Stimulated activated CD8-positive, alpha-beta memory T cell treated with anti-CD3 and anti-CD28 coated beads, Interleukin-4, amount 100 ng/mL, for 24 hours (primary cell): ENCODE measurements around the gene FGL2.
"Not testable (repeated sequence)": the region's sequence is repeated elsewhere in the genome, so short reads cannot be mapped to it uniquely, and the experiment has no call there.

Source experiments
- DNase-seq: peaks from one replicate; pipeline ENCODE4 v3.0.0-alpha.2; 2020; ENCODE audit warnings: low read depth

The FGL2 gene

DNA sequence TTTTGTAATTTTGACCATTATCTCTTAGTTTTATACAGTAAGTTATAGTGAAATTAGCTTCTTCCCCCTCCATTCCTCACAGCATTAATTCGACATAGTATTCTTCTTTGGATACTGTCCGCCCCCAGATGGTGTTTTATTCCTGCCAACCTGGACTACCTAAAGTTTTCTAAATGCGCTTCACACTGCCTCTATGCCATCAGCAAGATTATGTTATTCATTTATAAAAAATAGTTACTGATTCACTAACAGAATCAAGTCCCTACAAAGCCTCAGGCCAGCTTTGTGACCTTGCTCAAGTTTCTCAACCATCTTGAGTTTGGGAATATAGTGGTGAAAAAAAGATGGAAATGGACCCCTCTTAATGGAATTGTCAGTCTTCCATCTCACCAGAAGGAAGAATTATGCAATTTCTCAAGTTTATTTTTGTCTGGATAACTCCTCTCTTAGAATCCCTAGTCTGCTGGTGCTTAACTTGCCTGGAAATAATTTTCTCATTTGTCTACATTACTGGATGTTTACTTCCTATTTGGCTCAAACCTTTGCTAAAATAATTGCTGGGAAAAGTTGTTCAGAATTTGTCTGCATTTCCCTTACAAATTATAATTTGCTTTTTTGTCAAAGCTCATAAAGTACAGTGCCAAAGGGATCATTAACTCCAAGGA, 16.7 kb upstream of the FGL2 start:
- DNase-seq: no peak

DNA sequence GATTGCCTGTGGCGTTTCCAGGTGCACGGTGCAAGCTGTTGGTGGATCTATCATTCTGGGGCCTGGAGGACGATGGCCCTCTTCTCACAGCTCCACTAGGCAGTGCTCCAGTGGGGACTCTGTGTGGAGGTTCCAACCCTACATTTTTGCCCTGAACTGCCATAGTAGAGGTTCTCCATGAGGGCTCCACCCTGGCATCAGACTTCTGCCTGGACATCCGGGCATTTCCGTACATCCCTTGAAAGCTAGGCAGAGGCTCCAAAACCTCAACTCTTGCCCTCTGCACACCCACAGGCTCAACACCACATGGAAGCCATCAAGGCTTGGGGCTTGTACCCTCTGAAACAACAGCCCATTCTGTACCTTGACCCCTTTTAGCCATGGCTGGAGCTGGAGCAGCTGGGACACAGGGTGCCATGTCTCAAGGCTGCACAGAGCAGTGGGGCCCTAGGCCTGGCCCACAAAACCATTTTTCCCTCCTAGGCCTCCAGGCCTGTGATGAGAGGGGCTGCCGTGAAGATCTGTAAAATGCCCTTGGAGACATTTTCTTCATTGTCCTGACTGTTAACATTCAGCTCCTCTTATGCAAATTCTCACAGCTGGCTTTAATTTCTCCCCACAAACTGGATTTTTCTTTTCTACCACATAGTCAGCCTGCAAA, 10.0 kb upstream of the FGL2 start:
- no peak for DNase-seq

DNA sequence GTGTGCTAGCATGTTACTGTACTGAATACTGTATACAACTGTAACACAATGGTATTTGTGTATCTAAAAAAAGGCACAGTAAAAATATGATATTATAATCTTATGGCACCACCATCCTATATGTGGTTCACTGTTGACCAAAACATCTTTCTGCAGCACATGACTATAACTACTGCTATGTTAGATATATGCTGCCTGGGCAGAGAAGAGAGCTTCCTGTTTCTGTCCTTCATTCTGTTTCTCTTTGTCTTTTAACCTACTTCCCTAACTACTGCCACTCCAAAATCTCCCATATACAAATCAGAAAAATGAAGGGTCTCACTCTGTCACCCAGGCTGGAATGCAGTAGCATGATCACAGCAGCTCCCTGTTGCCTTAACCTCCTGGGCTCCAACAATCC, 8.8 kb upstream of the FGL2 start:
- no peak for DNase-seq

DNA sequence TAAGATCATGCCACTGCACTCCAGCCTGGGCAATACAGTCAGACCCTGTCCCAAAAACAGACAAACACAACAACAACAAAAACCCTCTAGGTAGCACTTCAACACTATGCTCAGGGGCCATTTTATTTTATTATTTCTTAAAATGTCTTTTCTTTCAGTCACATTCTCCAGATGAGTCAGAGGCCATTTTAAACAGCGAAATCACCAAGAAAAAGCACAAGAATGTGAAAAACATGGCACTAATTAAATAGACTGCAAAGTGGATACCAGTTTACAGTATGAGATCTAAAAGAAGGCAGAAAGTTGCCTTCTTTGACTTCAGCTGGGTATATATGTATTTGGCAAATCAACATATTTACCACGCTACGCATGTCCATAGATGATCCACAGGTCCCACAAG, 6.1 kb upstream of the FGL2 start:
- DNase-seq: no peak

DNA sequence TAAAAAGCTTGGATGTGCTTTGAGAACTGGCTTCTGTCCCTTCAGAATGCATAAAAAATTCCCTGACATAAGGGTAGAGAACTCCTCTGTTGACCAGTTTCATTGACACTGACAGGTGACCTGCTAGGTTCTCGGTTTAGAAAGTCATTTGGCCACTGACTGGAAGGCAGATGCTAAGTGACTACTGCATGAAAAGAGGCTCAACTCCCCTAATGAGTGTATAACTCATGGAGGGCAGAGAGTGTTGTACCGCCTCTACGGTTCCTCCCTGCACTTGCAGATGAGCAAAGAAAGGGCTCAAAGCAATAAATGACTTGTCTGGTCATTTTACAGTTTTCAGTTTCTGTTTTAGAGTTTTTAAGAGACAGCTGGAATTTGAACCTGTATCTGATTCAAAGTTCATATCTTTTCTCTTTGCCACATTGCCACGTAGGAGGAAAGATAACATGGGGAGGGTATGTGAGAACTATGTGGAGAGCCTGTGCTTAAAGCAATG, 2.9 kb upstream of the FGL2 start:
- no peak for DNase-seq

DNA sequence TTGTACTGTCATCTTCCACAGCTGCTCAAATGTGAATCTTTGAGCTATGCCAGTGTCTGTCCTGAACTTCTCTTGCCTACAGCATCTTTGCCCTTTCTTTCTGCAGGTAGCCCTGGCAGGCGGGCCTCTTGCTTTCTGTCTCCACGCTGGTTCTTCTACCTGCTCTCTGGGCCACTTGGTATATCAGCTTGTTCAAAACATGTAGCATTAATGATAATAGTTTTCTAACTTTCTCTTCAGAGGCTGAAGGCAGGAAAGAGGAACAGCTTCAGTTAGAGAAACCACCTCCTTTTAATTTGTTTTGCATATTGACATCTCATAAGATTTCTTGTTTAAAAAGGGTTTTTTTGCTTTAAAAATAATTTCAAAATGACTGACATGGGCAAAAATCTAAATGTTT, 923 bp upstream of the FGL2 start:
- DNase-seq: no peak

DNA sequence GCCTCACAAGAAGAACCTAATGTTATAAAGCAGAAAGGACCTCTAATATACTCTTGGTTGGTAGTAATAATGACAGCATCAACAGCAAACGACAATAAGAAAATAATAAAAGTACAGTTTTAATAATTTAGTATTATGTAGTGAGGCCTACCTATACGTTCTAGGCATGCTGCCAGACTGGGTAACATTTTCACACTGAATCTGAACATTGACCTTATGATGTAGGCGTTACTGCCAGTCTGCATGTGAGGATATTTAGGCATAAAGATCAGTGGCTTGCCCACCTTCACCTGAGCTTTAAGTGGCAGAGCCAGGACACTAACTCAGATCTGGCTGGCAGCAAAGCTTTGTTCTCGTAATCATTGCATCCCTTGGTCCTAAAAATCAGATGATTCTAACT, 2.5 kb downstream of the FGL2 start:
- no peak for DNase-seq

DNA sequence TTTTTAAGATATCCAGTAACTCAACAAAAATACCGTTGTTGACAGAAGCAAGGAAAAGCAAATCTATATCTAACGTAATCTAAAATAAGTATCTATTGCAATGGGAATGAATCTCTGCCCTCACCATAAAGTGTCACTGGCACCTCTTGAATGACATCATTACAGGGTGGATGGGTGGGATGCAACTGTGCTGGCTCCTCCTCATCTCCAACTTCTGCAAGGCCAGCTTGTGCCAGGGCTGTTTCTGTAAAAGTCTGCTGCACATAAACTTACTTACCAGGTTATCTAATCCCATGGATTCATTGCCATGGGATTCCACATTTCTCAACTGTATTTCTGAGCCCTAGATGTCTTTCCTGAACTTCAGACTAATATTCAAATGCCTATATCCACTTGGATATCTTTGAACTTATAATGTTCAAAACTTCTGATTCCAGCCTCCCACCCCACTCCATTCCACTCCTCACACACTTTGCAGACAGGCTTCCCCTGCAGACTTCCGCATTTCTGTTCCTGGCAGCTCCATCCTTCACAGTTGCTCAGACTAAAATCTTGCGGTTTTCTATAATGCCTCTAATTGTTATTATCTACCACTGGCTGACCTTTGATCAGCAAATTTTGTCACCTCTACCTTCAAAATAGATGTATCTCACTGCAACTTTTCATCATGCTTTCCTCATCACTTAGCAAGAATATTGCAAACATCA, 10.7 kb downstream of the FGL2 start:
- no peak for DNase-seq

DNA sequence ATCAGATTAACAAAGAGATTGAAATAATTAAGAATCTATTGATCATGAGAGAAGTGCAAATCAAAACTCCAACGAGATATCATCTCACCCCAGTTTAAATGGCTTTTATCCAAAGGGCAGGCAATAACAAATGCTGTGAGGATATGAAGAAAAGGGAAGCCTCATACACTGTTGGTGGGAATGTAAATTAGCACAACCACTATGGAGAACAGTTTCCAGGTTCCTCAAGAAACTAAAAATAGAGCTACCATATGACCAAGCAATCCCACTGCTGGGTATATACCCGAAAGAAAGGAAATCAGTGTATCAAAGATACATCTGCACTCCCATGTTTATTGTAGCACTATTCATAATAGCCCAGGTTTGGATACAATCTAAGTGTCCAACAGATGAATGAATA, 13.8 kb downstream of the FGL2 start:
- DNase-seq: no peak

DNA sequence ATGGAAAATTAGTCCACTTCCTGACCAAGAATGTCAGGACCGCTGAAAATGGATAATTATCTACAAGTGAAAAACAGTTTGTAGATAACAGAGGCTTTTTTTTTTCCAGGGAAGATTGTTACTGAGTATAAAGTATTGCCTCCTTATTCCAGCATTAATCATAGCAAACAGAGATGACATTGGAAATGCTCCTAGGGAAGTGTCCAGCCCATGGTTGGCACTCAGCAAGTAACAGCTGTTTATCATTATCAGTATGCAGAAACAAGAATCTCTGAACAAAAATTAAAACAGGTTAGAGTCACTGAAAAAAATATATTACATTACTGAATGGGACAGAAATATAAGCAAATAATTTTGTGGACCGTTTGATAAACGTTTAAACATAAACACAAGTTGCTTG, 14.6 kb downstream of the FGL2 start:
- DNase-seq: no peak

DNA sequence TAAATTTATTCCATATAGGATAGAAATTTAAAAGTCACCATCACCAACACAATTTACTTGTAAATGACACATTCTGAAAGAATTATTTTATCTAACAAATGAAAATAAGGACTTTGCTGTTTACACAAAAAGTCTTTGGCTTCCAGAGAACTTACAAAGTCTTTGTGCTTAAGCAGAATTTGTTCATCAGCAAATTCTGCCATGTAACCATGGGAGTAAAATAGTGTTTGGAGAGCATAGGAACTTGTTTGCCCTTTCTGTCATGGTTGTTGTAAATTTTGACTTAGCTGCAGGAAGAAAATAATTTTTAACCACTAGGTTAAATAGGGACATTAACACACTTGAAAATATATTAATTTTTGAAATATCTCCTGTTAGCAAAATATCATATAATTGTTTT, 15.2 kb downstream of the FGL2 start:
- DNase-seq: no peak

DNA sequence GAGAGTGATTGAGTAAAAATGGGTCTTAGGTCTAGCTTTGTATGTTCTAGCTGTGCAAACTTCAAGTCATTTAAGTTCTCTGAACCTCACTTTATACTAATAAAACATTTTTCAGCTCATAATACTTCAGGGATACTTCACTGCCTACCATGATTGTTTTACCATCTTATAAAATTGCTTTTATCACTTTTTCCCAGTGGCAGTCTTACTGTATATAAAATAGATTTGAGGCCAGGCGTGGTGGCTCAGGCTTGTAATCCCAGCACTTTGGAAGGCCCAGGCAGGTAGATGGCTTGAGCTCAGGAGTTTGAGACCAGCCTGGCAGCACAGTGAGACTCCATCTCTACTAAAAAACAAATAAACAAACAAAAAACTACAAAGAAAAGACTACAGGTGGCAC, 17.4 kb downstream of the FGL2 start:
- no peak for DNase-seq

DNA sequence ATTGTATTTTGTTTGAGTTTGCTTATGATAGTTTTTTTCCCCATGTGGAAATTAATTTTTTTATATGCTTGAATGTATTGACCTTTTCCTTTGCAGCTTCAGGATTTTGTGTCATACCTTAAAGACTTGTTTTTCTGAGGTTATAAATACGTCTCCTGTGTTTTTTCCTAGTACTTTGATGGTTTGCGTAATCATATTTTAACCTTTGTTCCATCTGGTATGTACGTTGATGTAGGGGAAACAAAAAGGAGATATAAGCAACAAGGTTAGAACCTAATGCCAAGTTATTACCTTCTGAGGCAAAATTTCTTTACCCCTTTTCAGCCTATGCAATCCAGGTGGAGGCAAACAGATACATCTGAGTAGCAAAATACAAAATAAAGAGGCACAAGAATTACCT, 17.9 kb downstream of the FGL2 start:
- DNase-seq: no peak

DNA sequence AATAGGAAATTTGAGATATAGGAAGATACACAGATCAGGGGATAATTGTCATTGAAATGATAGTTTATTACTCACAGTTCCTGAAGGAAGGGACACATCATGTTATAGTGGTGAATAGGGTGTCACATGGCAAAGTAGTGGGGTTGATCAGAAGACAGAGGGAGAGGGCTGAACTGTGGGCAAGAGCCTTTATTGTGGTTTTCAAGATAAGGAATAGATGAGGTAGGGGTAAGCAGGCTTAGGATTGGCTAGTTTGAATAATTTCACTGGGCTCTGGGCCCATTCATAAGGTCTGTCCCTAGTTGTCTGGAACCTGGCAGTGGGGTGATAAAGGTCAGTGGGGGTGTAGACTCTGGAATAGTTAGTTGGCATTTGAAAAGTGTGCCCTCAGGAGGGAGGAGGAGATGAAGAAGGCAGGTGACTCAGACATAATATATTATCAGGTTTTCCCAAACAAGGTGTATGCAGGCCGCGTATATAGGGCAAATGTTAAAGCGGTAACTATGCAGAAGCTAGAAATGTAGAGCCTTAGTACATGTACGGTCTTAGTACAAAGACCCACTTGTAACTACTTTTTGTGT, 18.5 kb downstream of the FGL2 start:
- no peak for DNase-seq

DNA sequence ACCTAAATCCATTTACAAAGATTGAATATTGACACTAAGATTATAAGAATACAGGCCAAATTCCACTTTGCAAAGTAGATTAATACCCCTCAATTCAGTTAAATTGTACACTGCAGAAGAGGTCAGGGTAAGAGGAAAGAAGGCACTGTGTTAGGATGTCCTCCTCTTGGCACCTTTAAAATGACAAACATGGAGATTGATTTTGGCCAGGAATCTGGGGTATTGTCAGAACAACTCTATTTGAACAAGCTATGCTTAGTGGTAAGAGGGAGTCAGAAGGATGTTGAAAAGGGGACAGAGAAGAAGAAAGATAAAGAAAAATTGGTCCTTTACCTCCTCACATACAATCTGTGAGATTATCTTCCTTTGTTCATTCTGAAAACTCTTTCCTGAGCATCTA, 21.6 kb downstream of the FGL2 start:
- not testable (repeated sequence) for DNase-seq

DNA sequence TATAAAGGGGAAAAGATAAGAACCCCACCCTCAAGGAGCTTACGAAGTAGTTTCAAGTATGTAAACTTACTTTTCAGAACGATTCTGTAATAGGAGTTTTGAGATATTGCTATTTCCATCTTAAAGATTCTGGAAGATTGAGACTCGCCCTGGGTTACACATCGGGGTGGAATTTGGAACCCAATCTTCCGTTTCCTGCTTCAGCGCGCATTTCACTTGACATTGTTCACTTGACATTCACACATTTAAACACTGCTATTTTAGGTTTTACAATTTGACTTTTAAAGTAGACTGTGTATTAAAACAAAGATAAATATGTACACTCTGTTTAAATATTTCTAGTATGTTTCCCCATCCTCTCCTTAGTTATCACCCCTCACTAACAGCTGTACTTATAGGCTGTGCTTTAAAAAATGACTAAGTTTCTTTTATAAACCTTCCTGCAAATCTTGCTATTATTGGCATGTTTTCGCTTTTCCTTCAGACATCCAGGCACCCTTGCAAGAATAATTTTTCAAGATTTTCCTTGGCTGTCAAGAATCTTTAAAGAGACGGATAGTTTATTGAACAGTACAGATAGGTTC, 22.2 kb downstream of the FGL2 start:
- not testable (repeated sequence) for DNase-seq

DNA sequence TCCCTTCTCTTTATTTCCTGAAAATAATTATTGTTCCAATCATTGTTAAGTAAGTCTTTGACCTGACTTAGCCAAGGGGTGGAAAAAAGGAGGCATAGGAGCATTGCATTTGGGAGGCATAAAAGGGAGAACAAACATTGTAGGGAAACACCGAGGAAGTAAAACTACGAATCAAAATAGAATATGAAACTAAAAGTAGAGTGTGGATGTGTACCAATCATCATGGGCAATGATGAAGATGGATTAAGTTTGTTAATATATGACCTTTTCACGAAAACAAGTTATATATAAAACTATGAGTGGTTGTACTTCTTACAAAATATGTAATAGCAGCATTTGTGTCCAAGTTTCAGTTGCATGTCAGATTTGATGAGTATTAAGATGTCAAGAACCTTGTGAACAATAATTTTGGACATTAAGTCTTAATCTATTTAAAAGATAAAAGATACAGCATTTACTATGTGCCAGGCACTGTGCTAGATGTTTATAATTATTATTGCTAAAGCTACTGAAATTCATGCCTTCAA, 24.3 kb downstream of the FGL2 start:
- DNase-seq: not testable (repeated sequence)

DNA sequence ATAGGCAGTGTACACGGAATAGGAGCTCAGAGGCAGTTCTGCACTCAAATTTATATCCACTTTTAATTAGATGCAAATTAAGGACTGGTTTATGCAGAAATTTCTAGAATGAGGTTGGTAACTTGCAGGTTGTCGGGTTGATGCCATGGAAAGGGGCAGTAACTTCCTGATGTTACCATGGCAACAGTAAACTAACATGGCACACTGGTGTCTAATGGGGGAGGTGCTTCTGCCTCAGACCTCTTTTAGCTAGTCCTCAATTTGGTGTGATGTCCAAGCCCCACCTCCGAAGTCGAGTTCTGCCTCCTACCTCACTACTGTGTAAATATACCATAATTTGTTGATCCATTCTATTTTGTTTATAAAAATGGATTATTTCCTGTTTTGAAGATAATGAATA, 25.2 kb downstream of the FGL2 start:
- not testable (repeated sequence) for DNase-seq

DNA sequence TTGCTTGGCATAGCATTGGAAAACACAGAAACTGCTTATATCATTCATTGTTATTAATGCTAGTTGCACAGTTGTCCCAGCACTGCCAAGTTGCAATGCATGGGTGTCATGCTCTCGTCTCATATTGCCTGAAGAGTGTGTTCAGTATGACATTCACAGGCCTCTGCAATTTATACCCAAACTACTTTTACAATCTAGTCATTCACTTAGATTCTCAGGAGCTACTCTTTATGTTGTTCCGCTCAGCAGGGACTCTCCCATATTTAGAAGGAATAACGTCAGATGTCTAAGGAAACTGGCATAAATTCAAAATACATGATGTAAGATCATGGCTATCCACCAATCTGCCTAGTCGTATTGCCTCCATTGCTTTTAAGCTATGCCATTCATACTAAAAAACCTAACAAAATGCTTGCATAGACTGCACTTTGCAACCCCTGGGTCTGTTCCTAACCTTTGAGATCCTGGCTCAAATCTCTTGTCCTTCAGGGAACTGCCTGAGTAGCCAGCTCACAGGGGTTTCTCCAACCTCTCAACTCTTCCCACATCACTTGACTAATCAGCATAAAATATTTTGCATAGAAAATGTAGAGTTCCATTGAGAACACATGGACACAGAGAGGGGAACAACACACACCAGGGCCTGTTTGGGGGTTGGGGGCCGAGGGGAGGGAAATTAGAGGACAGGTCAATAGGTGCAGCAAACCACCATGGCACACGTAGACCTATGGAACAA, 27.0 kb downstream of the FGL2 start:
- not testable (repeated sequence) for DNase-seq

DNA sequence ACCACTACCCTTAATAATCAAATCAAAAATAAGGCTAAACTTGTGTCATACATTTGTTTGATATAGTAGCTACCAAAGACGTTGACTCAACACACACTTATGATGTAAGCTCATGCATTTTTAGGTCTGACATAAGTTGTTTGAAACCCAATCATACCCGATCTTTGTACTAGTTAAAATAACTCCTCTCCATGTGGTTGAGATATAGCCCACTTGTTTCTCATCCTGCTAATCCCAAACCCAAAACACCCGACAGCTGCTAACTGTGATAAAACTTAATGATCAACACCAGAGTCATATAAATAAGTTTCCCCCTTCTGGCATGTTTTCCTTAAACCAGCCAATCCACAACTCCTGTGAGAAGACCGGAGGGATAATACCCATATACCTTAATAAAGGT, 28.5 kb downstream of the FGL2 start:
- DNase-seq: not testable (repeated sequence)

DNA sequence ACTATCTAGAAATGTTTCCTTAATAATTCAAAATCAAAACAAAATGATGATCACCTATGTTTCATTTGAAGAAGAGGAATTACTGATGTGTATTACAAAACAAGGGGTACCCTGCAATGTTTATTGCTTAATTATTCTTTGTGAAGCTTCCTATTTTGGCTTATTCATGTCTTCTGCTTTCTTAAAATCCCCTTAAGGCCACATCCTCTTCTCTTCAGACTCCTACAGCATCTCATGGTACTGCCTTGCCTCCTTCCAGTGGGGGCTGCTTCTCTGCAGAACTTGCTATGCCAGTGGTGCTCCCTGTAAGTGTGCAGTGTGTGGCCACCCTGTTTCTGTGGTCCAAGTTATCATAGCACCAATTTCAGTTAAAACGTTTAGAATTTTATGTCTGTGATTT, 42.2 kb downstream of the FGL2 start:
- DNase-seq: no peak

DNA sequence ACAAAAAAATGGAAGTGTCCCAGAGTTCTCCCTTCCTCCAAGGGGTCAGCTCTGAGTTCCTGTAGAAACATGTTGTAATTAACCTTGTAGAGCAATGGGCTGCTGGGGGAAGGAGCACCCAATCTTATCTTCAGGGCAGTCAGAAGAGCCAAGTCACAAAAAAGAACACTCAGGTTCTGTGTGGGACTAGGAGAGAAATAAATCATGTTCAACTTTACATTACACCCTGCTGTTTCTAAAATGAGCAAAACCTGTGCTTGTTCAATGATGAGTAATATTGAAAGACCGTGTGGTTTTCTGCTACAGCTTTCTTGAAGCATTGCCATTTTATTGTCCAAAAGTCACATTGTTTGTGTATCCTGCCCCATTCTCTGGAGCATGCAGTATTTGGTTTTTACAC, 42.6 kb downstream of the FGL2 start:
- DNase-seq: not testable (repeated sequence)
